Endodermal cell (in vitro differentiated cells): ENCODE measurements around the gene BIVM. TPM values are rescaled to one million over a fixed set of nuclear protein-coding genes. Genes with fewer than 3 reads are reported as not detected.

Source experiments
- DNase-seq: peaks from one replicate; pipeline ENCODE4 v3.0.0-alpha.2; 2017
- H3K27ac ChIP-seq: 2 replicates; pipeline ENCODE4 v1.5.1; 2013; ENCODE audit warnings: mild to moderate bottlenecking, low read depth, low read length, moderate library complexity
- H3K27me3 ChIP-seq: 2 replicates; pipeline ENCODE4 v1.6.1; 2013; ENCODE audit warnings: mild to moderate bottlenecking, low read length, moderate library complexity; ENCODE audit not compliant: insufficient read depth, control insufficient read depth, poor library complexity, severe bottlenecking
- H3K36me3 ChIP-seq: 2 replicates; pipeline ENCODE4 v1.7.0; 2013; ENCODE audit warnings: mild to moderate bottlenecking, low read length, moderate library complexity; ENCODE audit not compliant: control insufficient read depth, insufficient read depth
- H3K4me1 ChIP-seq: one replicate; pipeline ENCODE4 v1.7.0; 2013; ENCODE audit warnings: low read length; ENCODE audit not compliant: control insufficient read depth, insufficient read depth
- H3K4me3 ChIP-seq: 2 replicates; pipeline ENCODE4 v1.5.1; 2013; ENCODE audit warnings: mild to moderate bottlenecking, low read length, moderate library complexity
- H3K9ac ChIP-seq: 2 replicates; pipeline ENCODE4 v1.6.1; 2013; ENCODE audit warnings: mild to moderate bottlenecking, low read length, moderate library complexity; ENCODE audit not compliant: poor library complexity, severe bottlenecking; ENCODE audit errors: extremely low read depth
- H3K9me3 ChIP-seq: 2 replicates; pipeline ENCODE4 v1.6.1; 2013; ENCODE audit warnings: mild to moderate bottlenecking, low read length, moderate library complexity; ENCODE audit not compliant: control insufficient read depth
- H3K27ac Mint-ChIP-seq: 2 replicates; pipeline ENCODE4 v1.8.0; 2020; ENCODE audit warnings: mixed read lengths
- H3K27me3 Mint-ChIP-seq: 2 replicates; pipeline ENCODE4 v1.8.0; 2021; ENCODE audit warnings: mild to moderate bottlenecking, mixed read lengths; ENCODE audit not compliant: insufficient read depth
- H3K36me3 Mint-ChIP-seq: 2 replicates; pipeline ENCODE4 v1.8.0; 2020; ENCODE audit warnings: low read depth, mixed read lengths
- H3K4me1 Mint-ChIP-seq: 2 replicates; pipeline ENCODE4 v1.8.0; 2020; ENCODE audit warnings: mixed read lengths
- H3K4me3 Mint-ChIP-seq: 2 replicates; pipeline ENCODE4 v1.8.0; 2020; ENCODE audit warnings: mild to moderate bottlenecking, moderate library complexity, mixed read lengths
- H3K9me3 Mint-ChIP-seq: 2 replicates; pipeline ENCODE4 v1.8.0; 2020; ENCODE audit warnings: mild to moderate bottlenecking, mixed read lengths
- WGBS, 2 experiments: methylation state at CpG; one replicate each; pipeline versions ENCODE4 v1.1.5 to v1.1.7; 2013; ENCODE audit warnings: missing lambda C conversion rate in 2 of 2, mixed read lengths in 1 of 2; ENCODE audit not compliant: insufficient coverage in 1 of 2, insufficient read length in 1 of 2; 5-methylcytosine and 5-hydroxymethylcytosine counted together
- total RNA-seq, 2 donors: library from RNA; stranded (reverse); fragmentation: NEBNext Ultra II Directional in 1 of 2; extraction: Animal tissue kit (Norgen Biotek cat#: 25700) in 1 of 2; gene quantifications; 2 replicates in 1 of 2; 3 replicates in 1 of 2; pipeline ENCODE4 v1.2.1, GENCODE V29; 2021
- TF ChIP-seq, protein P1 (sequence below): fragments of 200-600 bp; sonication (generic); conservative IDR thresholded peaks from 2 replicates; pipeline ENCODE4 v1.5.0; 2021; ENCODE audit warnings: antibody characterized with exemption, mild to moderate bottlenecking

Gene BIVM
- total RNA-seq, 2 donors from 2014 or later, result 14.7 to 15.0 TPM

DNA sequence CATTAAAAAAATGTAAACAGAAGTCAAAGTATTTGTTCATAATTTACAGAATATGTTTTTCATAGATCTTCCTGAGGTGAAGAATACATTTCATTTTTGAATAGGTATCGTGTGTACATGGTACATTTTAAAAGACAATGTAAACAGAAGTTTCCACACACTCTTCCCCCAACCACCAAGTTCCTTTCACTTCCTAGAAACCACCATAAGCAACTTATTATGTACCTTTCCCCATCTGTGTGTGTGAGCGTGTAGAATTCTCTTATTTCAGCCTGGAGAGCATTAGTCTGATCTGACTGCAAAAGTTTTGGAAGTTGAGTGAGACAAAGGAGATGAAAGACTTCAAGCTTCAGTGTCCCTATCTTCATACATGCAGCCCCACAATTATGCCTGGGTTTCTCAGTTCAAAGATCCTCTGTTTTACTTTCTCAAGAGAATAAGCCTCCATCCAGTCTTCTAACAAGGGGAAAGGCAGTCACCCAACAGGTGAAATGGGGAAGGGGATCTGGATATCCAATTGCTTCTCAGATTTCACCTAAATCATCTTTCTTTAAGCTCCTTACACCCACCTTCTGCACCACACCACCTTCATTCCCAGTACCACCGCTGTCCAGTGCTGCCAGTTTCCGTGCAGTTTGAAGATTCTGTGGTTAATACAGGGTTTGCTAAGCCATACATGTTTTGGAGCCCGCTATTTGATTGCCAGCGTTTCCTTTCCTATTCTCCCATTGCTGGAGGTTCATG lies 27.4 kb upstream of the BIVM start:
- Histone ChIP-seq H3K9me3 (no peaks in the 10 kb centered on the region), H3K27me3 (no peaks in the 10 kb centered on the region), H3K36me3 (peaks cover 8% of the 10 kb centered on the region), H3K27ac (no peak overlapping the region), H3K4me3 (peak overlapping the region; percentile 88), H3K4me1 (no peaks in the 10 kb centered on the region), H3K9ac (no peak overlapping the region)
- Mint-ChIP-seq H3K4me3 (peak overlapping the region; percentile 76), H3K36me3 (peaks cover 2% of the 10 kb centered on the region), H3K4me1 (peaks cover 4% of the 10 kb centered on the region), H3K27ac (no peak overlapping the region), H3K27me3 (peaks cover 21% of the 10 kb centered on the region), H3K9me3 (no peaks in the 10 kb centered on the region)
- TF ChIP-seq, protein P1, sequence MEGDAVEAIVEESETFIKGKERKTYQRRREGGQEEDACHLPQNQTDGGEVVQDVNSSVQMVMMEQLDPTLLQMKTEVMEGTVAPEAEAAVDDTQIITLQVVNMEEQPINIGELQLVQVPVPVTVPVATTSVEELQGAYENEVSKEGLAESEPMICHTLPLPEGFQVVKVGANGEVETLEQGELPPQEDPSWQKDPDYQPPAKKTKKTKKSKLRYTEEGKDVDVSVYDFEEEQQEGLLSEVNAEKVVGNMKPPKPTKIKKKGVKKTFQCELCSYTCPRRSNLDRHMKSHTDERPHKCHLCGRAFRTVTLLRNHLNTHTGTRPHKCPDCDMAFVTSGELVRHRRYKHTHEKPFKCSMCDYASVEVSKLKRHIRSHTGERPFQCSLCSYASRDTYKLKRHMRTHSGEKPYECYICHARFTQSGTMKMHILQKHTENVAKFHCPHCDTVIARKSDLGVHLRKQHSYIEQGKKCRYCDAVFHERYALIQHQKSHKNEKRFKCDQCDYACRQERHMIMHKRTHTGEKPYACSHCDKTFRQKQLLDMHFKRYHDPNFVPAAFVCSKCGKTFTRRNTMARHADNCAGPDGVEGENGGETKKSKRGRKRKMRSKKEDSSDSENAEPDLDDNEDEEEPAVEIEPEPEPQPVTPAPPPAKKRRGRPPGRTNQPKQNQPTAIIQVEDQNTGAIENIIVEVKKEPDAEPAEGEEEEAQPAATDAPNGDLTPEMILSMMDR, result no peak
- 97% methylated on average over 5 of the region's 6 CpGs; no CpG with 5 or more reads in 1 of the 2 experiments for WGBS, 2 experiments
- DNase-seq, result no peak

DNA sequence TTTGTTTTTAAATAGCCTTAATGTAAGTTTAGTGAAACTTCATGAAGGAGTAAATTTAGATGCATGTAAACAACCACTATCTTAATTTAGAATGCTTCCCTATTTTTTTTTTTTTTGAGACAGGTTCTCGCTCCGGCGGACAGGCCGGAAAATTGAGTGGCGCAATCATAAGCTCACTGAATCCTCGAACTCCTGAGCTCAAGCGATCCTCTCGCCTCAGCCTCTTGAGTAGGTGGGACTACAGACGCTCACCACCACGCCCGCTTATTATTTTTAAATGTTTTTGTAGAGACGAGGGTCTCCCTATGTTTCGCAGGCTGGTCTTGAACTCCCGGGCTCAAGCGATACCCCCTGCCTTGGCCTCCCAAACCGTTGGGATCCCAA lies 26.9 kb upstream of the BIVM start:
- no peaks in the 10 kb centered on the region for H3K4me1 ChIP-seq
- H3K27ac ChIP-seq, result no peak overlapping the region
- Mint-ChIP-seq H3K4me1 (peaks cover 4% of the 10 kb centered on the region), H3K27me3 (peaks cover 21% of the 10 kb centered on the region), H3K27ac (no peak overlapping the region), H3K36me3 (peaks cover 2% of the 10 kb centered on the region), H3K9me3 (no peaks in the 10 kb centered on the region), H3K4me3 (peak overlapping the region; percentile 76)
- TF ChIP-seq, protein P1, result no peak
- 96 to 97% methylated on average over 11 to 16 of the region's 16 CpGs for WGBS, 2 experiments
- no peaks in the 10 kb centered on the region for H3K27me3 ChIP-seq
- H3K9ac ChIP-seq, result no peak overlapping the region
- no peaks in the 10 kb centered on the region for H3K9me3 ChIP-seq
- DNase-seq, result no peak
- peak overlapping the region; percentile 88 for H3K4me3 ChIP-seq
- H3K36me3 ChIP-seq, result peaks cover 5% of the 10 kb centered on the region

DNA sequence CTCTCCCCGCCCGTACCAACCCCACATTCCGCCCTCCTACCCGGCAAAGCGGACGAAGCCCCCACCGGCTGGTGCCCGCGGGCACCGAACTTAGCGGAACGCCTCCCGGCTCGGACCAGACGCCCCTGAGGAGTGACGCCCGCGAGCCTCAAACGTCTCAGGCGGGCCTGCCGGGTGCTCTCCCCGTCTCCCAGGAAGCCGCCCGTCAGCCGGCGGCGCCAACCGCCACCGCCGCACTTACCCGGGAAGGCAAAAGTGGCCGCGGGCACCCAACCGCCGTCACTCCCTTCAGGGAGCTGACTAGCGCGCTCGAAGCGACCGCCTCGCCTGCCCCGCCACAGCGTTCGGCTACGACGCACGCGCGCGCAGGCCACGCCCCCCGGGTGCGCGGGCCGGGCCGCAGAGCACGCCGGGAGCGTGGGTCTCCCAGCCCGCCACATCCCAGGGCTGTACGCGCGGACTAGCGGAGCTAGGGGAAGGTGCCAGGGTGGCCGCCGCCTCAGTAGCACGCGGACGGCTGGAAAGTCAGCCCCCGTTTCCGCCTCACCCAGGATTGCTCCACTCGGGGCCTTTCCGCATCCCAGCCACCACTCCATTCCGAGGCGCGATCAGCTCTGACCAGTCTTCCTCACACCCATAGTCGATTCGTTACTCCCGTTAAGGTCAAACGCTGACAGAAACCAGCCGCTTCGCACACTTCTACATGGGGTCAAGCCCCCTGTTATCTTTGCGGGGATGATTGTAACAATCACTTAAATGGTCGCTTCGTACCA lies 25.3 kb upstream of the BIVM start, which contains the start of gene TEX30:
TSS of gene TEX30 (minus strand) at position 346 of the 773 bp plus-strand sequence. CDS start 3,760 bp downstream, outside the sequence.
- no peaks in the 10 kb centered on the region for H3K36me3 ChIP-seq
- WGBS, 2 experiments, result 16 to 51% methylated on average over 27 to 85 of the region's 85 CpGs
- peak; percentile 93 for DNase-seq
- H3K4me1 ChIP-seq, result no peaks in the 10 kb centered on the region
- H3K27ac Mint-ChIP-seq, result peak within 1 kb of the TSS; percentile 58
- H3K9me3 ChIP-seq, result no peaks in the 10 kb centered on the region
- H3K4me3 ChIP-seq, result peak within 1 kb of the TSS; percentile 88
- H3K9me3 Mint-ChIP-seq, result no peaks in the 10 kb centered on the region
- H3K36me3 Mint-ChIP-seq, result no peaks in the 10 kb centered on the region
- H3K27me3 ChIP-seq, result no peaks in the 10 kb centered on the region
- H3K9ac ChIP-seq, result peak within 1 kb of the TSS; percentile 31
- TF ChIP-seq, protein P1, result peak; percentile 22
- peaks cover 21% of the 10 kb centered on the region for H3K27me3 Mint-ChIP-seq
- peaks cover 4% of the 10 kb centered on the region for H3K4me1 Mint-ChIP-seq
- no peak within 1 kb of the TSS for H3K27ac ChIP-seq
- peak within 1 kb of the TSS; percentile 76 for H3K4me3 Mint-ChIP-seq
